HepG2 (cell line): Measurements from ENCODE around the gene EXOC6B. TPM values are rescaled to one million over a fixed set of nuclear protein-coding genes. Genes with fewer than 3 reads are reported as not detected.

Source experiments
- CEBPB ChIP-seq: IDR thresholded peaks from 2 replicates; pipeline ENCODE4 v1.6.1; 2011; ENCODE audit warnings: low read depth, low read length, improper control_type of control experiment, borderline replicate concordance
- EZH2 ChIP-seq: conservative IDR thresholded peaks from 2 replicates; pipeline ENCODE4 v1.6.1; 2012; ENCODE audit warnings: mild to moderate bottlenecking, low read depth, low read length, moderate library complexity
- FOXO4 ChIP-seq: sonication (generic); formaldehyde crosslinking; conservative IDR thresholded peaks from 2 replicates; pipeline ENCODE4 v1.8.1; 2023; ENCODE audit warnings: missing genetic modification reagents
- GATAD2A ChIP-seq: IDR thresholded peaks from 2 replicates; pipeline ENCODE4 v1.6.1; 2016
- HNF1A ChIP-seq, 2 experiments: sonication (generic) in 1 of 2; formaldehyde crosslinking in 1 of 2; IDR thresholded peaks; 2 replicates each; pipeline versions ENCODE4 v1.4.0 to v1.6.1; 2016 to 2020; ENCODE audit warnings: borderline replicate concordance in 1 of 2, low read depth in 1 of 2, mild to moderate bottlenecking in 1 of 2, missing genetic modification reagents in 1 of 2
- MAFF ChIP-seq: IDR thresholded peaks from 2 replicates; pipeline ENCODE4 v1.6.1; 2011; ENCODE audit warnings: low read depth, low read length, improper control_type of control experiment
- RFX5 ChIP-seq: IDR thresholded peaks from 2 replicates; pipeline ENCODE4 v1.6.1; 2011; ENCODE audit warnings: low read depth, low read length, improper control_type of control experiment
- ZNF354B ChIP-seq: sonication (generic); formaldehyde crosslinking; IDR thresholded peaks from 2 replicates; pipeline ENCODE4 v1.8.0; 2022; ENCODE audit warnings: mild to moderate bottlenecking, missing genetic modification reagents
- ZNF446 ChIP-seq: sonication (generic); formaldehyde crosslinking; IDR thresholded peaks from 2 replicates; pipeline ENCODE4 v1.5.0; 2020; ENCODE audit warnings: mild to moderate bottlenecking, missing genetic modification reagents
- ZNF558 ChIP-seq: sonication (generic); formaldehyde crosslinking; IDR thresholded peaks from 2 replicates; pipeline ENCODE4 v1.9.0; 2022; ENCODE audit warnings: mild to moderate bottlenecking, missing genetic modification reagents, borderline replicate concordance
- ZNF576 ChIP-seq: sonication (generic); formaldehyde crosslinking; IDR thresholded peaks from 2 replicates; pipeline ENCODE4 v1.4.0; 2020; ENCODE audit warnings: mild to moderate bottlenecking, missing genetic modification reagents
- ZSCAN20 ChIP-seq: sonication (generic); formaldehyde crosslinking; IDR thresholded peaks from 2 replicates; pipeline ENCODE4 v1.4.0; 2020; ENCODE audit warnings: missing genetic modification reagents, mild to moderate bottlenecking, borderline replicate concordance
- polyA plus RNA-seq, 8 experiments: library from polyadenylated mRNA; depleted of rRNA in 3 of 8; stranded (reverse) in 7 of 8; unstranded in 1 of 8; fragments of >200 nt; fragmentation: Illumina TruSeq in 4 of 8; extraction: Trizol in 4 of 8; gene quantifications; 2 replicates each; pipeline versions ENCODE4 v1.2.1 to v1.2.3, GENCODE V29; 2011 to 2016; ENCODE audit warnings: low read depth in 4 of 8, missing spikeins in 1 of 8, mixed read lengths in 1 of 8; ENCODE audit not compliant: insufficient read depth in 1 of 8
- total RNA-seq, 5 experiments: library from RNA; depleted of rRNA; stranded (reverse); fragments of >200 nt; fragmentation: Illumina TruSeq; extraction: Trizol; gene quantifications; 2 replicates each; pipeline ENCODE4 v1.2.3, GENCODE V29; 2016; ENCODE audit warnings: low read depth in 1 of 5

EXOC6B gene
- total and polyA plus RNA-seq, 2 of the 13 experiments (the other 11 are each of a cell fraction or from before 2014, with no cell fraction given): 9.1 to 15.9 TPM

- TF ChIP-seq ZNF576 (CRISPR knock-in tag) (no peak), FOXO4 (CRISPR knock-in tag) (no peak), MAFF (no peak), CEBPB (no peak), ZNF446 (CRISPR knock-in tag) (no peak), GATAD2A (no peak), ZNF354B (CRISPR knock-in tag) (no peak), HNF1A (IDR thresholded peaks at IDR 0.05; ENCODE audit: low read depth) (no peak), HNF1A (CRISPR knock-in tag; IDR thresholded peaks at IDR 0.05; ENCODE audit: borderline replicate concordance) (no peak), RFX5 (no peak), EZH2 (no peak), ZNF558 (no peak), ZSCAN20 (no peak)
Observed at GRCh38 chr2:72780477-72780876, 45.4 kb downstream of the EXOC6B start (continued).
